Neural cell (in vitro differentiated cells): ENCODE data around the gene CRB2.

Source experiments
- CTCF ChIP-seq: fragments of 450-650 bp; IDR thresholded peaks from 2 replicates; pipeline ENCODE4 v1.5.1; 2014; ENCODE audit warnings: antibody characterized with exemption, mild to moderate bottlenecking, moderate library complexity; ENCODE audit not compliant: poor library complexity, severe bottlenecking
- POLR2AphosphoS5 ChIP-seq: IDR thresholded peaks from 2 replicates; pipeline ENCODE4 v1.6.1; 2012
- REST ChIP-seq: IDR thresholded peaks from 2 replicates; pipeline ENCODE4 v1.6.1; 2012; ENCODE audit warnings: borderline replicate concordance
- SMC3 ChIP-seq: fragments of 450-650 bp; conservative IDR thresholded peaks from 2 replicates; pipeline ENCODE4 v1.6.1; 2014; ENCODE audit warnings: antibody characterized with exemption, mild to moderate bottlenecking, moderate library complexity; ENCODE audit not compliant: poor library complexity
- TAF1 ChIP-seq: IDR thresholded peaks from 2 replicates; pipeline ENCODE4 v1.6.1; 2012; ENCODE audit warnings: low read depth

- TF ChIP-seq CTCF: no peak
- no peak for TF ChIP-seq REST
- no peak for TF ChIP-seq POLR2AphosphoS5
- no peak for TF ChIP-seq TAF1
- no peak for TF ChIP-seq SMC3
These were observed 63.1 kb downstream of the CRB2 start for GRCh38 chr9:123419091-123419490.
